ENCODE results near the gene CEP72. TPM values are rescaled to one million over a fixed set of nuclear protein-coding genes. Genes with fewer than 3 reads are reported as not detected.
"Not testable (repeated sequence)": the region's sequence is repeated elsewhere in the genome, so short reads cannot be mapped to it uniquely, and the experiment has no call there.

CEP72 gene
- total RNA-seq, 1 donor from 2014 or later: 0.32 TPM

DNA sequence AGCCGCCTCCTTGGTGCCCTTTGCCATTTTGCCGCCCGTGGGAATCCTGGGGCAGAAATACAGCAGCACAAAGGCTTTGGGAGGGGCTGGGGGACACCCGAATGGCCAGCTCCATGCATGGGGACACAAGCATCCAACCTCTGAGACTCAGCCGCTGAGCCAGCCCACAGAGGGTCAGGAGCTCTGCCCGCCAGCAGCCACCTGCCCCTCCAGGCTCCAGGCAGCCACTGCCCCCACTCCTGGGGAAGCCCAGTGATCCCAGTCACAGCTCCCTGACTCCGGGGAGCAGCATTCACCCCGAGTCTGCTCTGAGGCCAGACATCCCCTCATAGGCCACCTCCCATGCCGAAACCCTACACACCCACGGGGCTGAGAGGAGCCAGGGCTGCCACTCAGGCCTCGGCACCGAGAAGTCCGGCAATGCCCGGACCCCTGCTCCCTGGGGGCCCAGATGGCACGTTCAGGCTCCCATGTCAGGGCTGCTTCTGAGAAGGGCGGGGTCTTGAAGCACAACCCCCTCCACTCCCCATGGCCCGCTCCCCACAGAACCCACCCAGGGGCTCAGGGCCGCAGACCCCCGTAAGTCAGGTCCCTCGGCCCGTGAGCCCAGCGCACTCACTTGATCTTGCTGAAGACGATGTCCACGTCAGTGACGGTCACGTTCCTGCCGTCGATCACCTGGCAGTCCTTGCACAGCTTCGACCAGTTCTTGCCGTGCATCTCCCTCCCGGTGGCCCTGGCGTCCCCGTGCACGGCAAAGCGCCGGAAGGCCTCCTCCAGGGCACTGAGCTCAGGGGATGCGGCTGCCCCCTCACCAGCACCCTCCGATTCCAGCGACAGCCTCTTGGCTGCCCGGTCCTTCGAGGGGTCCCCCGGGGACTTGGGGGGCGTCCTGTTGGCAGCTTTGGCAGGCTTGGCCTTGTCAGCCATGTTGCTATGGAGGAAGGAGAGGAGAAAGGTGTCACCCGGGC is 65.3 kb downstream of the CEP72 start:
- no peak overlapping the region for H3K4me3 ChIP-seq
- TF ChIP-seq, protein P1, sequence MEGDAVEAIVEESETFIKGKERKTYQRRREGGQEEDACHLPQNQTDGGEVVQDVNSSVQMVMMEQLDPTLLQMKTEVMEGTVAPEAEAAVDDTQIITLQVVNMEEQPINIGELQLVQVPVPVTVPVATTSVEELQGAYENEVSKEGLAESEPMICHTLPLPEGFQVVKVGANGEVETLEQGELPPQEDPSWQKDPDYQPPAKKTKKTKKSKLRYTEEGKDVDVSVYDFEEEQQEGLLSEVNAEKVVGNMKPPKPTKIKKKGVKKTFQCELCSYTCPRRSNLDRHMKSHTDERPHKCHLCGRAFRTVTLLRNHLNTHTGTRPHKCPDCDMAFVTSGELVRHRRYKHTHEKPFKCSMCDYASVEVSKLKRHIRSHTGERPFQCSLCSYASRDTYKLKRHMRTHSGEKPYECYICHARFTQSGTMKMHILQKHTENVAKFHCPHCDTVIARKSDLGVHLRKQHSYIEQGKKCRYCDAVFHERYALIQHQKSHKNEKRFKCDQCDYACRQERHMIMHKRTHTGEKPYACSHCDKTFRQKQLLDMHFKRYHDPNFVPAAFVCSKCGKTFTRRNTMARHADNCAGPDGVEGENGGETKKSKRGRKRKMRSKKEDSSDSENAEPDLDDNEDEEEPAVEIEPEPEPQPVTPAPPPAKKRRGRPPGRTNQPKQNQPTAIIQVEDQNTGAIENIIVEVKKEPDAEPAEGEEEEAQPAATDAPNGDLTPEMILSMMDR (IDR thresholded peaks at IDR 0.05): no peak
- peaks cover 6 to 23% of the 10 kb centered on the region in 2 donors for H3K4me1 ChIP-seq
- intact Hi-C loops (cut with DNase I): loop anchor here (10.0 kb wide), 1 partner anchor 107 kb away; the partner anchor contains the start of gene ZDHHC11B
- H3K9me3 ChIP-seq: no peaks in the 10 kb centered on the region
- H3K27me3 ChIP-seq: no peaks in the 10 kb centered on the region
- DNase-seq (ENCODE audit: low spot score in 2 of 2): peak in 1 of 2 donors; percentile 50
- H3K36me3 ChIP-seq: no peaks in the 10 kb centered on the region
- no peak overlapping the region for H3K27ac ChIP-seq

GRCh38 chr5:678521-678920 is 66.4 kb downstream of the CEP72 start:
- intact Hi-C loops (cut with DNase I): loop anchor here (10.0 kb wide), 1 partner anchor 106 kb away; the partner anchor contains the start of gene ZDHHC11B
- not testable (repeated sequence) for H3K27me3 ChIP-seq, H3K9me3 ChIP-seq, H3K4me3 ChIP-seq, H3K36me3 ChIP-seq, H3K27ac ChIP-seq
- DNase-seq (ENCODE audit: low spot score in 2 of 2): peak in 1 of 2 donors; percentile 18
- peaks cover 5 to 12% of the 10 kb centered on the region in 2 donors for H3K4me1 ChIP-seq

DNA sequence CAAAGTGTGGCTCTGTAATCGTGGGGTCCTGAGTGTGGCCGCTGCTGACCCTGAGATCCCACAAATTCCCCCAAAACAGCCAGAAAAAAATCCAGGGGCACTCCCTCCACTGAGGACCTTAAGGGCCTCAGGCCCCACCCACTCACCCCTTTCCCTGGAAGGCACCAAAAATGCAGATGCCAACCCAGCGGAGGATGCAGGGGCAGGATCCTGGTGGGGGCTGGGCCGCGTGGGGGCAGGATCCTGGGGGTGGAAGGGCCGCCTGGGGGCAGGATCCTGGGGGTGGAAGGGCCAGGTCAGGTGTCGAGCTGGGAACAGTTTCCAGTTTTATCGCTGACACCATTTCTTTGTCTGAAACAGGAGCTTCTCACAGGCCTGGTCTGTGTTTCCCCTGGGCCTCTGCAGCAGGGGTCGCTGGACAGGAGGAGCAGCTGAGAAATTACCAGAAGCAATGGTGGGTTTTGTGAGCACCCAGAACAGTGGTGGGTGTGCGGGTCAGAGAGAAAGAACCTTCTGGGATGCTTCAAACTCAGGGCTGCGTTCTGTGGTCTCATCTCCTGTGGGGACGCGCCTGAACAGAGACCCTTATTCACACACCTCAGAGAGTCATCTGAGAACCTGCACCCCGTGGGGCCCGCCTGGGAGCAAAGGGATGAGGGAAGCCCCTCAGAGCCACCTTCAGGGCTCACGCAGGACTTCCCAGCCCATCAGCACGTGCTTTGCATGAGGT is 67.2 kb downstream of the CEP72 start:
- intact Hi-C loops (cut with DNase I): loop anchor here (10.0 kb wide), 1 partner anchor 105 kb away; the partner anchor contains the start of gene ZDHHC11B
- H3K4me1 ChIP-seq: not testable (repeated sequence)

GRCh38 chr5:680118-680795 is 68.1 kb downstream of the CEP72 start:
- DNase-seq (ENCODE audit: low spot score in 2 of 2): peak in 1 of 2 donors; percentile 54
- intact Hi-C loops (cut with DNase I); H3K27me3 ChIP-seq; H3K27ac ChIP-seq; H3K4me3 ChIP-seq; H3K36me3 ChIP-seq; H3K9me3 ChIP-seq; H3K4me1 ChIP-seq: not testable (repeated sequence)

More for the DNA sequence above, 67.2 kb downstream of the CEP72 start:
- not testable (repeated sequence) for H3K27ac ChIP-seq, H3K27me3 ChIP-seq, H3K36me3 ChIP-seq, H3K9me3 ChIP-seq, H3K4me3 ChIP-seq
- peak in 1 of 2 donors; percentile 47 for DNase-seq (ENCODE audit: low spot score in 2 of 2)

GRCh38 chr5:680836-681235 is 68.7 kb downstream of the CEP72 start:
- H3K27ac ChIP-seq; intact Hi-C loops (cut with DNase I); H3K4me3 ChIP-seq; H3K4me1 ChIP-seq; H3K9me3 ChIP-seq; H3K27me3 ChIP-seq; H3K36me3 ChIP-seq: not testable (repeated sequence)
- DNase-seq (ENCODE audit: low spot score in 2 of 2): peak in 1 of 2 donors; percentile 57

- H3K9me3 ChIP-seq; intact Hi-C loops (cut with DNase I); H3K27me3 ChIP-seq; H3K4me1 ChIP-seq; H3K36me3 ChIP-seq; H3K4me3 ChIP-seq; H3K27ac ChIP-seq: not testable (repeated sequence)
- peak in 1 of 2 donors; percentile 58 for DNase-seq (ENCODE audit: low spot score in 2 of 2)
Observed at GRCh38 chr5:681317-682191, 69.4 kb downstream of the CEP72 start.

DNA sequence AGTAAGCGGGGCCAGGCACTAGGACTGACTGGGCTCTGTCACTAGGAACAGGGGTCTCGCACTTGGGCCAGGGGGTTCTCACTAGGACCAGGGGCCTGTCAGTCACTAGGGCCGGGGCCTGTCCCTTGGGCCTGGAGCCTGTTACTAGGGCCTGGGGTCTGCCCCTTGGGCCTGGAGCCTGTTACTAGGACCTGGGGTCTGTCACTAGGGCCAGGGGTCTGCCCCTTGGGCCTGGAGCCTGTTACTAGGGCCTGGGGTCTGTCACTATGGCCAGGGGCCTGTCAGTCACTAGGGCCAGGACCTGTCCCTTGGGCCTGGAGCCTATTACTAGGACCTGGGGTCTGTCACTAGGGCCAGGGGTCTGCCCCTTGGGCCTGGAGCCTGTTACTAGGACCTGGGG is 70.1 kb downstream of the CEP72 start:
- H3K27ac ChIP-seq; H3K27me3 ChIP-seq; H3K4me1 ChIP-seq; H3K36me3 ChIP-seq; H3K4me3 ChIP-seq; H3K9me3 ChIP-seq; intact Hi-C loops (cut with DNase I): not testable (repeated sequence)
- DNase-seq (ENCODE audit: low spot score in 2 of 2): peak in 1 of 2 donors; percentile 18

GRCh38 chr5:682651-683358 is 70.7 kb downstream of the CEP72 start:
- H3K9me3 ChIP-seq; H3K27ac ChIP-seq; H3K4me1 ChIP-seq; H3K27me3 ChIP-seq; H3K4me3 ChIP-seq; intact Hi-C loops (cut with DNase I); H3K36me3 ChIP-seq: not testable (repeated sequence)
- DNase-seq (ENCODE audit: low spot score in 2 of 2): peak in 1 of 2 donors; percentile 54

All from ascending aorta (tissue), 2 donors.